ENCODE results near the gene NDEL1. TPM values are rescaled to one million over a fixed set of nuclear protein-coding genes. Genes with fewer than 3 reads are reported as not detected.

NDEL1 gene
- total RNA-seq, 1 experiment from 2014 or later, result 38.4 TPM

DNA sequence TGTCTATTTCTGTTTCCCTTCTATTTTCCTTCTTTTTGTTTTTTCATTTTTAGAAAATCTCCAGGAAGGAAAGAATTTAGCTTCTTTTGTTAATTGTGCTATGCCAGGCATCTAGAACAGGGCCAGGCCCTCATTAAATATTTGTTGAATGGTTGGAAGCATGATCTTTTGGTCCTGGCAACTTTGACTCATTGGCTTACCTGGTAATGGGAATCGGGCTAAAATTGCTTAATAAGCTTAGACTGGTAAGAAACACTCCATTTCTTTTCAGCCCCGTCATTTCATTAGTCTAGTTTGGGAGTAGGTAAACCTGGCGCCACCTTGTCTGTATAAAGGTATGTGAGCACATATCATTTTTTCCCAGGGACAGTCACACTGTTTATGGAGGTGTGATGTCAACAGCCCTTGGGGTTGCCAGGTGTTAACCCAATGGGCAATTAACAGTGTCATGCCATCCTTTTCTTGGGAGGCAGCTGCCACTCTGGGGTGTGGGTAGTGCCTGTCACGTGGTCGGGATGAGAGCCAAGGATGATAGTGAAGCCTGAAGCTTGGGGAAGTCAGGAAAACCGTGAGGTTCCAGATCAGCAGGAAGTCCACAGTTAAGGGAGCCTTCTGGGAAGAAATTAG is 9.5 kb upstream of the NDEL1 start:
- Mint-ChIP-seq H3K9me3 (no peaks in the 10 kb centered on the region), H3K4me3 (no peak overlapping the region; a peak in 1 of 5 replicates), H3K36me3 (ENCODE audit: insufficient read depth in 1 of 3, low read depth in 3 of 3) (no peaks in the 10 kb centered on the region), H3K27ac (peak overlapping the region in 1 of 3 experiments; percentile 22; a peak in 1 of 7 replicates), H3K27me3 (ENCODE audit: low read depth) (peaks cover 5% of the 10 kb centered on the region), H3K4me1 (no peaks in the 10 kb centered on the region)
- no peak overlapping the region for H2AK5ac ChIP-seq (ENCODE audit: insufficient read length, low read length)
- H3K56ac ChIP-seq (ENCODE audit: insufficient read length, low read depth, low read length), result no peak overlapping the region
- H3K9ac ChIP-seq (ENCODE audit: extremely low read depth, insufficient read length, low read length), result no peak overlapping the region
- H3K23me2 ChIP-seq (ENCODE audit: insufficient read length, low read depth, low read length, poor library complexity, severe bottlenecking), result no peaks in the 10 kb centered on the region
- H3T11ph ChIP-seq (ENCODE audit: low read length), result no peak overlapping the region
- H3K4ac ChIP-seq (ENCODE audit: low read depth, low read length), result no peak overlapping the region
- DNase-seq, result no peak
- H2BK12ac ChIP-seq (ENCODE audit: insufficient read length, low read depth, low read length), result no peak overlapping the region
- no peak overlapping the region for H4K5ac ChIP-seq (ENCODE audit: insufficient read length, low read depth, low read length)
- no peaks in the 10 kb centered on the region for H3K4me1 ChIP-seq (ENCODE audit: insufficient read depth, low read length)
- H3K9me3 ChIP-seq (ENCODE audit: control insufficient read depth, low read depth, low read length), result no peaks in the 10 kb centered on the region
- no peak overlapping the region for H2BK120ac ChIP-seq (ENCODE audit: low read depth, low read length, poor library complexity, severe bottlenecking)
- H4K8ac ChIP-seq (replicated peaks; ENCODE audit: insufficient read length, low read depth, low read length), result no peak overlapping the region
- no peak overlapping the region for H2AFZ ChIP-seq (ENCODE audit: low read length)
- no peak overlapping the region for H3K27ac ChIP-seq (ENCODE audit: insufficient read length, low read depth, low read length)
- no peaks in the 10 kb centered on the region for H4K20me1 ChIP-seq (ENCODE audit: control insufficient read depth, insufficient read depth, insufficient read length)
- no peaks in the 10 kb centered on the region for H3K79me2 ChIP-seq (ENCODE audit: insufficient read depth, low read length)
- H4K91ac ChIP-seq (ENCODE audit: insufficient read length, low read depth, low read length), result no peak overlapping the region
- no peak overlapping the region for H3K18ac ChIP-seq (ENCODE audit: insufficient read length, low read depth, low read length)
- TF ChIP-seq, protein P1, sequence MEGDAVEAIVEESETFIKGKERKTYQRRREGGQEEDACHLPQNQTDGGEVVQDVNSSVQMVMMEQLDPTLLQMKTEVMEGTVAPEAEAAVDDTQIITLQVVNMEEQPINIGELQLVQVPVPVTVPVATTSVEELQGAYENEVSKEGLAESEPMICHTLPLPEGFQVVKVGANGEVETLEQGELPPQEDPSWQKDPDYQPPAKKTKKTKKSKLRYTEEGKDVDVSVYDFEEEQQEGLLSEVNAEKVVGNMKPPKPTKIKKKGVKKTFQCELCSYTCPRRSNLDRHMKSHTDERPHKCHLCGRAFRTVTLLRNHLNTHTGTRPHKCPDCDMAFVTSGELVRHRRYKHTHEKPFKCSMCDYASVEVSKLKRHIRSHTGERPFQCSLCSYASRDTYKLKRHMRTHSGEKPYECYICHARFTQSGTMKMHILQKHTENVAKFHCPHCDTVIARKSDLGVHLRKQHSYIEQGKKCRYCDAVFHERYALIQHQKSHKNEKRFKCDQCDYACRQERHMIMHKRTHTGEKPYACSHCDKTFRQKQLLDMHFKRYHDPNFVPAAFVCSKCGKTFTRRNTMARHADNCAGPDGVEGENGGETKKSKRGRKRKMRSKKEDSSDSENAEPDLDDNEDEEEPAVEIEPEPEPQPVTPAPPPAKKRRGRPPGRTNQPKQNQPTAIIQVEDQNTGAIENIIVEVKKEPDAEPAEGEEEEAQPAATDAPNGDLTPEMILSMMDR (conservative IDR thresholded peaks at IDR 0.05), result no peak
- WGBS (ENCODE audit: extremely low coverage, insufficient read length, low lambda C conversion rate), result no CpG with 5 or more reads among the region's 6 CpGs
- no peak overlapping the region for H2BK15ac ChIP-seq (ENCODE audit: low read depth, low read length)
- no peak overlapping the region for H2BK20ac ChIP-seq (ENCODE audit: low read depth, low read length, poor library complexity, severe bottlenecking)
- no peaks in the 10 kb centered on the region for H3K79me1 ChIP-seq (ENCODE audit: insufficient read depth, low read depth, low read length, poor library complexity, severe bottlenecking)
- H3K23ac ChIP-seq (ENCODE audit: insufficient read length, low read depth, low read length), result no peak overlapping the region
- no peak overlapping the region for H2BK5ac ChIP-seq (ENCODE audit: insufficient read length, low read length)
- no peaks in the 10 kb centered on the region for H3K27me3 ChIP-seq (ENCODE audit: insufficient read depth, low read length)
- no peak overlapping the region for H3K4me2 ChIP-seq (ENCODE audit: insufficient read depth, insufficient read length, low read length)
- H3K14ac ChIP-seq (ENCODE audit: insufficient read depth, low read length), result no peak overlapping the region

Measured in H9 (cell line).